ENCODE results near the gene BACE1.
"Not testable (repeated sequence)": the region's sequence is repeated elsewhere in the genome, so short reads cannot be mapped to it uniquely, and the experiment has no call there.

Gene BACE1

GRCh38 chr11:117279711-117280376, 36.2 kb downstream of the BACE1 start:
- no peak for DNase-seq (ENCODE audit: low read depth)
- no peak for TF ChIP-seq CTCF (IDR thresholded peaks at IDR 0.05; ENCODE audit: insufficient read depth, low read depth, low read length, missing control alignments)
- no peak overlapping the region for H3K4me3 ChIP-seq (ENCODE audit: low read depth, low read length)

- H3K4me3 ChIP-seq (ENCODE audit: low read depth, low read length), result no peak overlapping the region
- DNase-seq (ENCODE audit: low read depth), result no peak
- no peak for TF ChIP-seq CTCF (IDR thresholded peaks at IDR 0.05; ENCODE audit: insufficient read depth, low read depth, low read length, missing control alignments)
Measured at GRCh38 chr11:117278347-117278746, 37.7 kb downstream of the BACE1 start.

- no peak for TF ChIP-seq CTCF (IDR thresholded peaks at IDR 0.05; ENCODE audit: insufficient read depth, low read depth, low read length, missing control alignments)
- no peak for DNase-seq (ENCODE audit: low read depth)
Measured at GRCh38 chr11:117273550-117274289, 42.3 kb downstream of the BACE1 start.

GRCh38 chr11:117272175-117272574, 43.9 kb downstream of the BACE1 start:
- not testable (repeated sequence) for H3K4me3 ChIP-seq (ENCODE audit: low read depth, low read length); DNase-seq (ENCODE audit: low read depth)

More at GRCh38 chr11:117273550-117274289, 42.3 kb downstream of the BACE1 start:
- no peak overlapping the region for H3K4me3 ChIP-seq (ENCODE audit: low read depth, low read length)

GRCh38 chr11:117271208-117271607, 44.8 kb downstream of the BACE1 start:
- no peak for TF ChIP-seq CTCF (IDR thresholded peaks at IDR 0.05; ENCODE audit: insufficient read depth, low read depth, low read length, missing control alignments)
- no peak for DNase-seq (ENCODE audit: low read depth)
- no peak overlapping the region for H3K4me3 ChIP-seq (ENCODE audit: low read depth, low read length)

GRCh38 chr11:117269856-117270255, 46.2 kb downstream of the BACE1 start:
- TF ChIP-seq CTCF (IDR thresholded peaks at IDR 0.05; ENCODE audit: insufficient read depth, low read depth, low read length, missing control alignments), result no peak
- DNase-seq (ENCODE audit: low read depth), result no peak
- H3K4me3 ChIP-seq (ENCODE audit: low read depth, low read length), result no peak overlapping the region

GRCh38 chr11:117265745-117266144, 50.3 kb downstream of the BACE1 start:
- no peak overlapping the region for H3K4me3 ChIP-seq (ENCODE audit: low read depth, low read length)
- TF ChIP-seq CTCF (IDR thresholded peaks at IDR 0.05; ENCODE audit: insufficient read depth, low read depth, low read length, missing control alignments), result no peak
- no peak for DNase-seq (ENCODE audit: low read depth)

- H3K4me3 ChIP-seq (ENCODE audit: low read depth, low read length); DNase-seq (ENCODE audit: low read depth): not testable (repeated sequence)
Measured at GRCh38 chr11:117264624-117265323, 51.3 kb downstream of the BACE1 start.

All from GM12865 (cell line).